GM19328 (cell line): ENCODE results near the gene TERB1.

Source experiments
- ATAC-seq: cut with Tn5 transposase; IDR thresholded peaks from one replicate; pipeline ENCODE4 v1.9.1; 2021; ENCODE audit warnings: mild to moderate bottlenecking, moderate library complexity; ENCODE audit not compliant: unreplicated experiment

Gene TERB1

DNA sequence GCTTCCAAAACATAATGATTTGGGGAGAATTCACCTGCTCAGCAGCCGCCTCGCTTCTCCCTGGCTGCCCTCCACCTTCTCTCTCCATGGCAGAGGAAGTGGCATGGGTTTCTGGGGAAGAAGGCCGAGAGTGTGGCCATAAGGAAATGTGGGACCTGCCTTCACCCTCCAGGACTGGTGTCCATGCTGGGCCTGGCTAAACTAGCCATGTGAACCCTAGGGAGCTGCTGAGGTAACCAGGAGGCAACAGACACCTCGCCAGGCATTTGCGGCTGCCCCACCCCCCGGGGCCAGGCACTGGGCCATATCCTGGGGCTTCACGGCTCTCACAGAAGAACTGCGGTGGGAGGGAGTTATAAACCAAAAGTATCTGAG is 94.9 kb downstream of the TERB1 start:
- ATAC-seq, result no peak

DNA sequence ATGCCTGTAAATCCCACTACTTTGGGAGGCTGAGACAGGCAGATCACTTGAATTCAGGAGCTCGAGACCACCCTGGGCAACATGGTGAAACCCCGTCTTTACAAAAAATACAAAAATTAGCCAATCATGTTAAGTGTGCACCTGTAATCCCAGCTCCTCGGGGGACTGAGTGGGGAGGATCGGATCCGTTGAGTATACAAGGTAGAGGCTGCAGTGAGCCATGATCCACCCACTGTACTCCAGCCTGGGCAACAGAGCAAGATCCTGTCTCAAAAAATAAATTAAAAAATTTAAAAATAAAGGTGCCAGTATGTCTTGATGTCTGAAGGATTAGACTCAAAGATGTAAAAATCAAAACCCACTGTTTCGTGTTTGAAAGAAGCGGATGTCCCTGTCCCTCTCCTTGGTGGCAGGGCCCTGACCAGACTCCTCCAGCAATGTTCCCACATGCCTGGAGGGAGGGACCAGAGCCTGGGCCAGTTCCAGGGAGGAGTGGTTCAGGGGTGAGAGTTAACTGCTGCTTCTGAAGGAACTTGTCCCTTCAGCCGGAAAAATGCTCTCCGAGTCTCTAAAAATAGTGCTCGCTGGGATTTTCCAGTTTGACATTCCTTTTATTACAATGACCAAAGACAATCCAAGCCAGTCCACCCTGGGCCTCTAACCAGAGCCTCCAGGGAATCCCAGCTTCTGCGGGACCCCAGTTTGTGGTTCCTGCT is 95.4 kb downstream of the TERB1 start:
- no peak for ATAC-seq
